Activated CD4-positive, alpha-beta T cell treated with anti-CD3 and anti-CD28 coated beads, Interleukin-2, amount 50 U/mL, for 48 hours (primary cell): ENCODE measurements around the gene VCL.

ENCODE experiments used
- DNase-seq, 2 experiments: peaks; one replicate each; pipeline ENCODE4 v3.0.0-alpha.2; 2020

The VCL gene

GRCh38 chr10:74160013-74160412 lies 162.1 kb downstream of the VCL start:
- no peak for DNase-seq

GRCh38 chr10:74163319-74164068 lies 165.6 kb downstream of the VCL start:
- DNase-seq = no peak

- DNase-seq = no peak
Observed at GRCh38 chr10:74164716-74165529, 167.0 kb downstream of the VCL start.

- DNase-seq = no peak
Observed at GRCh38 chr10:74165530-74165901, 167.6 kb downstream of the VCL start.

- no peak for DNase-seq
Observed at GRCh38 chr10:74167443-74167842, 169.5 kb downstream of the VCL start.
